GM12892 (cell line): ENCODE data around the gene WNT8B.

Experiments used
- DNase-seq: peaks from one replicate; pipeline ENCODE4 v3.0.0; 2011; ENCODE audit not compliant: insufficient read length
- FAIRE-seq: peaks from 2 replicates; lab custom pipeline; 2011; peaks lifted over from hg19 to GRCh38; lab: Jason Lieb, UNC
- POLR2A ChIP-seq: IDR thresholded peaks from 2 replicates; pipeline ENCODE4 v1.6.1; 2011; ENCODE audit warnings: low read depth, low read length, control low read depth
- POLR2AphosphoS5 ChIP-seq: IDR thresholded peaks from 2 replicates; pipeline ENCODE4 v1.6.1; 2011; ENCODE audit warnings: low read depth, low read length, control low read depth
- TAF1 ChIP-seq: IDR thresholded peaks from 2 replicates; pipeline ENCODE4 v1.6.1; 2011; ENCODE audit warnings: low read depth, mild to moderate bottlenecking, control low read depth, low read length, borderline replicate concordance

The WNT8B gene

DNA sequence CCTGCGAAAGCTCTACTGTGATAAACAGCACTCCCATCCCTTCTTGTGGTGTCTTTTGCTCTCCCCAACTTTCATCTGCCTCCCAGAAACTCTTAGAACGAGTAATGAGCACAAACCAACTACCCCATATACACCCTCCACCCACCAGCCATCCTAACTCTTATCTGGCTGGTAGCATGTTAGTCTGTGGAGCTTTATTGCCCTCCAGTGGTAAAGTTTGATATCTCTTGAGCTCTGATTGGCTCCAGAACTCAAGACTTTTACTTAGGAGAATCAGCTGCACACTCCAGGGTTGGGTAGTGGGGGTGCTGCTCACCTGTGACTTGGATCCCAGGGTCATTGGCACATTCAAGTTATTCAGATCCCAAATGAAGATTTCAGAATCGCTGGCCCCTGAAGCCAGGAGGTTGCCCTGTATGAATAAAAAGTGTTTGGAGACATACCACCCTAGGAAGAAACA is 45.9 kb downstream of the WNT8B start:
- TF ChIP-seq TAF1 = no peak
- no peak for TF ChIP-seq POLR2AphosphoS5
- no peak for TF ChIP-seq POLR2A
- FAIRE-seq (peak; percentile 9), DNase-seq (no peak)

DNA sequence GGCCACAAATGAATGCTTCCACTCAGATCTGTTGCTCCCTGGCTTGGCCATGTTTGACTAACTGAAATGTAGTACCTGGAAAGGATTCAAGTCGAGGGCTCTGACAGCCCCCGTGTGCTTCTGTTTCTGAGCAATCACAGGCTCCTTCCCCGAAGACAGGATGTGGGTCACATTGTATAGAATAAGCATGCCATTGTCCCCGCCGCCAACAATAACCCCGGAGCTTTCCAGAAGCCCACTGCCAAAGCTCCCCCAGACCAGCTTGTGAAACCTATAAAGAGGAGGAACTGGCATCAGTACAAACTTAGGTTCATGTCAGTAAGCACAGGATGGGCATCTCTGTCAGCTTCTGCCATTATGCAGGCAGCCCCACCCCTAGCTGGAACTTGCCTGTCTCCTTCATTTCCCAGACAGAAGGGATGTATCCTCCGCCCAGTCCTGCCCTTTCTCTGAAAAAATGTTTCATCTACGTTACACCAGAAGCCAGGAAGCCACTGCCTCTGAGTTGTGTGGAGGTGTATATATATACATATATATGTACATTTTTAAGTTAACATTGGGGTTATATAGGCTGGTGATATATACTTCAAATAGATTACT is 46.5 kb downstream of the WNT8B start:
- FAIRE-seq = no peak
- DNase-seq = no peak
- TF ChIP-seq POLR2AphosphoS5 (no peak), TAF1 (no peak), POLR2A (no peak)

DNA sequence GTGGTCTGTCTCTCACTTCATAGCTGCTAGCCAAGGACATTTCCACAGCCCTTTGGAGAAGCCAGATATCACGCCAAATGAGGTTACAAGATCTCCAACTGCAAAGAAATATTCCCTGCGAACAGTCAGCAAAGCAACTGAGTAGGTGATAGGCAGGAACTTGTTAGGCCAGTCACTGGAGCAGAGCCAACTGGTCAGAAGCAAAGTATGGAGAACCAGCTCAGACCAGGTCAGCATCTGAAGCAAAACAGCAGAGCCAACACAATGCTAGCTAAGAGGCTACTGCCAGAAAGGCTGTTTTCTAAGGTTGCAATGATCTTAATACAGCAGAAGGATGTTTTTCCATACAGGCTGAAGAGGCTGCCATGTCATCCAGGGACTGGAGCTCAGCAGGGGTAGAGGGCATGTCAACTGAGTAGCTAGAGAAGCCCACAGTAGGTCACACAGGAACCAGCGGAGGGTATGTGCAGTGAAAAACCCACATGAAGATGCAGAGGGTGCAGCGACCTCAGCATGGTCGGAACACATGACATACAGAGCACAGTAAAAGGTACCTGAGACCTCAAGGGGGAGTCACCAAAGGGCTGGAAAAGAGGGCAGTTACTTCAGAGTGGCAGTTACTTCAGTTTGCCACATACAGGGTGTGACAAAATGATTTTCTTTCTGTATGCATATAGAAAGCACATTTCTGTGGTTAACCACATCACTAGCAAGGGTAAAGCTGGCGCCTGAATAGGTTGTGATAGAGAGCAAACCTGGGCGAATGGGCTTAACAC is 47.9 kb downstream of the WNT8B start:
- no peak for TF ChIP-seq TAF1
- TF ChIP-seq POLR2A = no peak
- no peak for TF ChIP-seq POLR2AphosphoS5
- no peak for DNase-seq
- FAIRE-seq = no peak

DNA sequence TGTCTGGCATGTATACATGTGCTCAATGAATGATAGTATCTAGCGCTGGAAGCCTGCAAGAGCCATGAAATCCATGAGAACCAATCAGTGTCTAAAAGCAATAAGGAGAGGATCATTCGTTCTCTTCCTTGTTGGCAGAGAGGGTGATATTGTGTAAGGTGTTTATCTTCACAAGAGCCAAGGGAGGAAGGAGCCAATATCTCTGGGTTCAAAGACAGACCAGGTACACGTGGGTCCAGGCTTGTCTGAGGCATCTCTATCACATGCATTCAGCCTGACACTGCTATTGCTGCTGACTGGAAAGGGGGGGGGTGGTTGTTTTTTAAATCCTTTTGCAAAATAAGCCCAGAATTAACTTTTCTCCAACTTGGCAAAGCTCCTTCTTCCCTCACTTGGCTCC is 52.8 kb downstream of the WNT8B start:
- no peak for FAIRE-seq

DNA sequence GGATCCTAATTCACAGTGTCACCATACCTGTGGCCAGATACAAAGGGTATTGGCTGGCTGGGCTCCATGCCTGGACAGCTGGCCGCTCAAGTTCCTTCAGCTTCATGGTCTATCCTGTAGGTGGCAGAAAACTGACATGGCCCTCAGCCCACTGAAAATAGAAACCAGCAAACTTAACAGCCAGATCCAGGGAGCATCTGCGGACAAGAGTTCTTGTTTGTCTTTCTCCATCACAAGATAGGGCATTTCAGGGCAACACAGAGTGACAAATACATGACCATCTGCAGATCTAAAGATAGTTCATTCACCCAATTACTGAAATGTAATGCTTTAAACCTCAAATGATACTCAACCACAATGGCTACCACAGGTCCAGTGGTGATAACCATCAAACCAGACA is 54.0 kb downstream of the WNT8B start:
- DNase-seq (no peak), FAIRE-seq (no peak)
- no peak for TF ChIP-seq POLR2A

More for the DNA sequence above, 52.8 kb downstream of the WNT8B start:
- DNase-seq = no peak
- TF ChIP-seq TAF1 (no peak), POLR2AphosphoS5 (no peak), POLR2A (no peak)

DNA sequence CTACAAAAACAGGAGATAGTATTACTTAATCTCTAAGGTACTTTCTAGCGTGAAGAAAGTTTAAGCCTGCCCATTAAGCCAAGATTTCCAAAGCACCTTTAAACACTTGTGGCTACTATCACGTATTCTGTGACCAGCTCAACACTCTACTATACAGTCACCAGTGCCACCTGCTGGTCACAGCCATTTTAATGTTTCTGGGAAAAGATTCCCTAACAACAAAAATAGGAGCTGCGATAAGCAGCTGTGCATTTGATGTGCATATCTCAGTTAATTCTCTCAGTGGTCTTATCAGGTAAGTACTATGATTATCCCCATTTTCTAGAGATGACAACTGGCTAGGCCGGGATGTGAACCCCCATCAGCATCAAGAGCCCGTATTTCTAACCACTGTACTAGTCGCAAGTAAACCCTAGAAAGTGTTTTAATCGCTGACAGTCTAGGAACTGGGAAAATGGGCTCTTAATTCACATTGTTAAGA is 56.0 kb downstream of the WNT8B start:
- peak; percentile 62 for FAIRE-seq
- TF ChIP-seq POLR2A = no peak
- no peak for TF ChIP-seq TAF1
- TF ChIP-seq POLR2AphosphoS5 = no peak
- no peak for DNase-seq

DNA sequence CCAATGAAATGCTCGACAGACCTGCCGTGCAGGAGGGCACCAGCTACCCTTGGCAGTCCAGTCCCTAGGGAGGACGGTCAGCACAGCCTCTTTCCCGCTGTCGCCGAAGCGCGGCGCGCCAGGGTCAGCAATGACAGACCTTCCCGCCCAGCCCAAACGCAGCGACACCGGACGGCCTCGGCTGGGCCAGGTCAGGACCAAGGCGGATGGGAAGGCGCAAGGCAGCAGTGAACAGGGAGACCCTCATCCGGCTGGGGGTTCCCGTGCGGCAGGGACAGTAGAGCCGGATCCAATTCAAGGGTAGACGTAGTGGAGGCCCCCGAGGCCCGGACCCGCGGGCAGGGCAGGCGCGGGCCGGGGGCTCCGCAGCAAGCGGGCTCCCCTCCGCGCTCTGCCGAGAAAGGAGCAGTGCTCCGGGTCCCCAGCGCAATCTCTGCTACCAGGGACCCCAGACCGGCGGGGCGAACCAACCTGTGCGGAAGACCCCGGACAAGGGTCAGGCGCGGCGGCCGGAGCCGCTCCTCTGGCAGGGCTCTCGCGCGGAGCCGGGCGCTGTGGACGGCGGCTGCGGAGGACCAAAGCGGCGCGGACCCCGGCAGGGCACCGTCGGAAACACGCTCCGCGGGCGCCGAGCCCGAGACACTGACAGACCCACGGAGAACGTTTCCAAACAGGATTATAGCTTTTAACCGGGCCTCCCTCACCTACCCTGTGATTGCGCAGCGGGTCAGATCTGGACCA is 56.7 kb downstream of the WNT8B start, which contains the start of gene SEC31B:
TSS of gene SEC31B (minus strand) at position 551 of the 741 bp plus-strand sequence. CDS start 2,909 bp downstream, outside the sequence.
- DNase-seq = no peak
- no peak for TF ChIP-seq POLR2A
- TF ChIP-seq TAF1 = no peak
- no peak for TF ChIP-seq POLR2AphosphoS5

DNA sequence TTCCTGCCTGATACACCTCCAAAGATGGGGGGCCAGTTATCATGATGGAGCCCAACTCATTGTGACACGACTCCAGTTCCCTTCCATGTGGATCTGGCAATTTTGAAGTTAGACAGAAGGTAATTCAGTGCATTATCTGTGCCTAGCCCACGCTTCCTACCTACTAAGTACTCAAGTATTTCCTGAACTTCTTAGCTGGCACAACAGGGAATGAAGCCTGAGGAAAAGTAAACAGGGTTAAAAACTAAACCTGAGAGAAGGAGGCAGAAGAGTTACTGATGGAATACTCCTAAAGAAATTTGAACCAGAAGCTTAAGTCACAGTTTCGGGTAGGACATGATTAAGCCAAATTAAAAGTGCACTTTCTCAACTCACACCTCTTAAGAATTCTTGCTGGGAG is 58.0 kb downstream of the WNT8B start:
- DNase-seq (no peak), FAIRE-seq (no peak)
- TF ChIP-seq POLR2AphosphoS5 (no peak), TAF1 (no peak), POLR2A (no peak)

More for the DNA sequence above, 56.7 kb downstream of the WNT8B start, which contains the start of gene SEC31B:
- FAIRE-seq = no peak

DNA sequence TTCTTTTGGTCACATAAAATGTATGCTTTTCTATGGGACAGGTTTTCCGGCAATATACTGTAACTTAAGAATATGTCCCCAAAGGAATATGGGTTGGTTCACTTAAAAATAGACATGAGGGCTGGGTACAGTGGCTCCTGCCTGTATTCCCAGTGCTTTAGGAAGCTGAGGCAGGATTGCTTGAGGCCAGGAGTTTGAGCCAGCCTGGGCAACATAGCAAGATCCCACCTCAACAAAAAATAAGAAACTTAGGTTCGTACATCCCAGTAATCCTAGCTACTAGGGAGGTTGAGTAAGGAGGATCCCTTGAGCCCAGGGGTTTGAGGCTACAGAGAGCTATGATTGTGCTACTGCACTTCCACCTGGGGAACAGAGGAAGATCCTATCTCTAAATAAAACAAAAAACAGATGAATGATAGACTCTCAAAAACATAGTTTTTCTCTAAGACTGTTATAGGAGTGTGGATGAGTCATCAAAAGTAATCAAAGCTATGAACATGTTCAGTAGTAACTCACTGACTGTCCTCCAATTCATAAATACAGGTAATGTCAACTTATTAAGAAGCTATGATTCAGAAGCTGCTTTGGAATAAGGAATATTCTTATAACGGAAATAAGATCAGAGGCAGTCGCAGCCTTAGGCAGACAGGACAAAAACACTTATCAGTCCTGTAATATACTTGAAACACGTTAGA is 59.4 kb downstream of the WNT8B start:
- FAIRE-seq = no peak
- DNase-seq = no peak
- TF ChIP-seq TAF1 = no peak
- TF ChIP-seq POLR2A = no peak
- no peak for TF ChIP-seq POLR2AphosphoS5

DNA sequence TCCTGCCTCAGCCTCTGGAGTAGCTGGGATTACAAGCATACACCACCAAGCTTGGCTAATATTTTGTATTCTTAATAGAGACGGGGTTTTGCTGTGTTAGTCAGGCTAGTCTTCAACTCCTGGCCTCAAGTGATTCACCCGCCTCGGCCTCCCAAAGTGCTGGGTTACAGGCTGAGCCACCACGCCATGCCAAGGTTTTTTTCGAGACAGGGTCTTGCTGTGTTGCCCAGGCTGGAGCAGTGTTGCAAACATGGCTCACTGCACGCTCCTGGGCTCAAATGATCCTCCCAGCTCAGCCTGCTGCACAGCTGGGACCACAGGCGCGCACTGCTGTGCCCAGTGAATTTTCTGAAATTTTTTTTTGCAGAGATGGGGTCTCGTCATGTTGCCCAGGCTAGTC is 60.1 kb downstream of the WNT8B start:
- DNase-seq (no peak), FAIRE-seq (no peak)
- TF ChIP-seq POLR2AphosphoS5 (no peak), TAF1 (no peak), POLR2A (no peak)

DNA sequence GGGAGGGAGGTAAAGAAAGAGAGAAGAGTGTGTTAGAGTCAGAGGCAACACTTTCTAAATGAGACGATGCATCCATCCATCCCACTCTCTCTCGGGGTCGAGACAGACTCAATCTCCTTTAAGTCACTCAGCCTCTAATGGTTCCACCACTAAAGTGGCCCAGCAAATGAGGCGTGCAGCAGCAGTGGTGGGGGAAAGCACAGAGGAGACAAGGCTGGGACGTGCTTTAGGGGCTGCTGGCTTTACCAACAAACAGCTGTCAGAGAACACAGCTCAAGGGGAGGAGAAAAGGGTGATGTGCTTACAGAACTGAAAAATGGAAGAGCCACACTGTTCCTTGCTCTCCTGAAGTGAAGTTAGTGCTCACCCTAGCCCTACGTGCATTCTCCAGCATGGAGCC is 61.4 kb downstream of the WNT8B start:
- no peak for FAIRE-seq
- TF ChIP-seq POLR2AphosphoS5 (no peak), POLR2A (no peak), TAF1 (no peak)
- no peak for DNase-seq
